WTC11 (cell line): ENCODE measurements around the gene PPM1L.

ENCODE experiments used
- CREM ChIP-seq: sonication (generic); formaldehyde crosslinking; IDR thresholded peaks from 2 replicates; pipeline ENCODE4 v1.8.1; 2022; ENCODE audit warnings: mild to moderate bottlenecking, missing genetic modification reagents, moderate library complexity
- FOXP4 ChIP-seq: sonication (generic); formaldehyde crosslinking; IDR thresholded peaks from 2 replicates; pipeline ENCODE4 v1.8.0; 2022; ENCODE audit warnings: mild to moderate bottlenecking, missing genetic modification reagents
- IRF1 ChIP-seq: sonication (generic); formaldehyde crosslinking; IDR thresholded peaks from 2 replicates; pipeline ENCODE4 v1.8.0; 2023; ENCODE audit warnings: missing genetic modification reagents
- MAX ChIP-seq: sonication (generic); formaldehyde crosslinking; IDR thresholded peaks from 2 replicates; pipeline ENCODE4 v1.8.0; 2022; ENCODE audit warnings: mild to moderate bottlenecking, missing genetic modification reagents
- ZNF317 ChIP-seq: sonication (generic); formaldehyde crosslinking; IDR thresholded peaks from 2 replicates; pipeline ENCODE4 v1.8.1; 2023; ENCODE audit warnings: low read depth, mild to moderate bottlenecking, moderate library complexity, missing genetic modification reagents, borderline replicate concordance
- ZNF416 ChIP-seq: fragments of 250-450 bp; sonication (Bioruptor Pico); IDR thresholded peaks from 2 replicates; pipeline ENCODE4 v1.9.0; 2021; ENCODE audit warnings: mild to moderate bottlenecking, inconsistent platforms
- ZNF423 ChIP-seq: fragments of 250-450 bp; sonication (Bioruptor Pico); IDR thresholded peaks from 2 replicates; pipeline ENCODE4 v2.1.2; 2022; ENCODE audit warnings: mild to moderate bottlenecking, moderate library complexity
- TF ChIP-seq, protein P1 (sequence below): fragments of 200-600 bp; IDR thresholded peaks from 2 replicates; pipeline ENCODE4 v1.8.0; 2022; ENCODE audit warnings: antibody characterized with exemption

- no peak for TF ChIP-seq CREM (CRISPR knock-in tag)
- no peak for TF ChIP-seq MAX (CRISPR knock-in tag)
- TF ChIP-seq, protein P1, sequence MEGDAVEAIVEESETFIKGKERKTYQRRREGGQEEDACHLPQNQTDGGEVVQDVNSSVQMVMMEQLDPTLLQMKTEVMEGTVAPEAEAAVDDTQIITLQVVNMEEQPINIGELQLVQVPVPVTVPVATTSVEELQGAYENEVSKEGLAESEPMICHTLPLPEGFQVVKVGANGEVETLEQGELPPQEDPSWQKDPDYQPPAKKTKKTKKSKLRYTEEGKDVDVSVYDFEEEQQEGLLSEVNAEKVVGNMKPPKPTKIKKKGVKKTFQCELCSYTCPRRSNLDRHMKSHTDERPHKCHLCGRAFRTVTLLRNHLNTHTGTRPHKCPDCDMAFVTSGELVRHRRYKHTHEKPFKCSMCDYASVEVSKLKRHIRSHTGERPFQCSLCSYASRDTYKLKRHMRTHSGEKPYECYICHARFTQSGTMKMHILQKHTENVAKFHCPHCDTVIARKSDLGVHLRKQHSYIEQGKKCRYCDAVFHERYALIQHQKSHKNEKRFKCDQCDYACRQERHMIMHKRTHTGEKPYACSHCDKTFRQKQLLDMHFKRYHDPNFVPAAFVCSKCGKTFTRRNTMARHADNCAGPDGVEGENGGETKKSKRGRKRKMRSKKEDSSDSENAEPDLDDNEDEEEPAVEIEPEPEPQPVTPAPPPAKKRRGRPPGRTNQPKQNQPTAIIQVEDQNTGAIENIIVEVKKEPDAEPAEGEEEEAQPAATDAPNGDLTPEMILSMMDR: no peak
- no peak for TF ChIP-seq ZNF423
- no peak for TF ChIP-seq ZNF416 (CRISPR knock-in tag)
- no peak for TF ChIP-seq FOXP4 (CRISPR knock-in tag)
- no peak for TF ChIP-seq ZNF317 (CRISPR knock-in tag)
- TF ChIP-seq IRF1: no peak
These were observed 352.8 kb downstream of the PPM1L start for GRCh38 chr3:161108840-161109239.
